Measurements from ENCODE around the gene PDK4.
A peak's percentile ranks its signal among the peaks of the same experiment; 100 is the strongest.

DNA sequence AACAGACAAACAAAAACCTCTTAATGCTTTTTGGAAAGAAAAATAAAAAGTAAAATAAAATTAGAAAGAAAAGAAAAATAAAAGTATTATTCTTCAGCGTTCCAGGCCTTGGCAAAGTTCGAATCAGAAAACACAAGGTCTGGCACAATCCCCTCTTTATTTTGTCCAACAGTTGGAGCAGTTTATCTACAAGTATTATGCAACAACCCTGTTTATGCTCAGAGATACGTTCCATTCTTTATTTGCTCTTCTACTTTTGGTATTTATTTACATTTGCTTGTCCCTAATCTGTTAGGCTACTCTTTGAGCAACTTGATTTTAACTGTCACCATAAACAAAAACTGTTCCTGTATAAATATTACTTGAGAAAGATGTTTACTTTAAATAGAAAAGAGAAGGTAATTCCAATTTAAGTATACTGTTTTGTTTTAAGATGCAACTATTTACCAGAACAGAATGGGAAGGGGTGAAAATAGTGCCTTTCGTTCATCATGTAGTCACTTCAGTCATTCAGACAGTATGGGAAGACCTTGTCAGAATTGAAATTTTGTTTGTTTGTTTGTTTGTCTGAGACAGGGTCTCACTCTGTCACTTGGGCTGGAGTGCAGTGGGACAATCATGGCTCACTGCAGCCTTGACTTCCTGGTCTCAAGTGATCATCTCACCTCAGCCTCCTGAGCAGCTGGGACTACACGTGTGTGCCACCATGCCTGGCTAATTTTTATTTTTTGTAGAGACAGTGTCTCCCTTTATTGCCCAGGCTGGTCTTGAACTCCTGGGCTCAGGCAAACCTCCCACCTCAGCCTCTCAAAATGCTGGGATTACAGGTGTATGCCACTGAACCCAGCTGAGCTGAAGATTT, 5.7 kb downstream of the PDK4 start:
- TF ChIP-seq, protein P1, sequence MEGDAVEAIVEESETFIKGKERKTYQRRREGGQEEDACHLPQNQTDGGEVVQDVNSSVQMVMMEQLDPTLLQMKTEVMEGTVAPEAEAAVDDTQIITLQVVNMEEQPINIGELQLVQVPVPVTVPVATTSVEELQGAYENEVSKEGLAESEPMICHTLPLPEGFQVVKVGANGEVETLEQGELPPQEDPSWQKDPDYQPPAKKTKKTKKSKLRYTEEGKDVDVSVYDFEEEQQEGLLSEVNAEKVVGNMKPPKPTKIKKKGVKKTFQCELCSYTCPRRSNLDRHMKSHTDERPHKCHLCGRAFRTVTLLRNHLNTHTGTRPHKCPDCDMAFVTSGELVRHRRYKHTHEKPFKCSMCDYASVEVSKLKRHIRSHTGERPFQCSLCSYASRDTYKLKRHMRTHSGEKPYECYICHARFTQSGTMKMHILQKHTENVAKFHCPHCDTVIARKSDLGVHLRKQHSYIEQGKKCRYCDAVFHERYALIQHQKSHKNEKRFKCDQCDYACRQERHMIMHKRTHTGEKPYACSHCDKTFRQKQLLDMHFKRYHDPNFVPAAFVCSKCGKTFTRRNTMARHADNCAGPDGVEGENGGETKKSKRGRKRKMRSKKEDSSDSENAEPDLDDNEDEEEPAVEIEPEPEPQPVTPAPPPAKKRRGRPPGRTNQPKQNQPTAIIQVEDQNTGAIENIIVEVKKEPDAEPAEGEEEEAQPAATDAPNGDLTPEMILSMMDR (IDR thresholded peaks at IDR 0.05): no peak
- TF ChIP-seq POLR2AphosphoS5 (IDR thresholded peaks at IDR 0.05): peak; percentile 11 to 71 (median 38)
- no peak for TF ChIP-seq EP300 (IDR thresholded peaks at IDR 0.05; ENCODE audit: low read depth)
- TF ChIP-seq POLR2A (IDR thresholded peaks at IDR 0.05): peak; percentile 14

Measured in transverse colon (tissue), 4 donors.